HepG2 (cell line): ENCODE data around the gene LAMB4. TPM values are rescaled to one million over a fixed set of nuclear protein-coding genes. Genes with fewer than 3 reads are reported as not detected.

Experiments
- ATAC-seq: fragments of 200-7000 bp; cut with Tn5 transposase; 3 replicates; pipeline ENCODE4 v1.9.1; 2020; ENCODE audit warnings: mild to moderate bottlenecking, moderate library complexity
- BruUV-seq: library from RNA; stranded (reverse); fragments of 400-500 nt; replicated peaks from 2 replicates; lab custom pipeline; 2021; lab: Mats Ljungman, UMichigan
- CTCF ChIA-PET: fragments of 300-600 bp; formaldehyde crosslinking; extraction: SDS; loops from one replicate; lab custom pipeline; 2021; ENCODE audit warnings: low total read pairs, inconsistent platforms, low intra/inter-chr PET ratio; lab: Yijun Ruan, JAX
- POLR2A ChIA-PET: fragments of 350-600 bp; sonication (Branson Sonifier 250); formaldehyde crosslinking; loops from one replicate; lab custom pipeline; 2020; ENCODE audit warnings: antibody characterized with exemption, inconsistent platforms; lab: Yijun Ruan, JAX
- DNase-seq: peaks from one replicate; pipeline ENCODE4 v3.0.0-alpha.2; 2015; ENCODE audit warnings: low spot score
- FAIRE-seq: peaks from 3 replicates; lab custom pipeline; 2011; peaks lifted over from hg19 to GRCh38; lab: Jason Lieb, UNC
- H2AFZ ChIP-seq: one replicate; pipeline ENCODE4 v1.6.1; 2011; ENCODE audit warnings: low read length, inconsistent platforms
- H3K27ac ChIP-seq: fragments of 300-600 bp; 3 replicates; pipeline ENCODE4 v1.8.0; 2011; ENCODE audit warnings: mixed run types, mild to moderate bottlenecking, mixed read lengths, low read length, inconsistent platforms; ENCODE audit not compliant: insufficient read depth; ENCODE audit errors: extremely low read length
- H3K27me3 ChIP-seq, 2 experiments: fragments of 200-600 bp in 1 of 2; 2 replicates in 1 of 2; 3 replicates in 1 of 2; pipeline versions ENCODE4 v1.6.0 to v1.8.0; 2011; ENCODE audit warnings: low read length in 2 of 2, mild to moderate bottlenecking in 2 of 2, moderate library complexity in 2 of 2, inconsistent platforms in 1 of 2; ENCODE audit not compliant: insufficient read depth in 2 of 2, control insufficient read depth in 1 of 2
- H3K36me3 ChIP-seq, 2 experiments: fragments of 200-600 bp in 1 of 2; replicated peaks in 1 of 2; 2 replicates in 1 of 2; 3 replicates in 1 of 2; pipeline versions ENCODE4 v1.5.1 to v1.8.0; 2011; ENCODE audit warnings: low read length in 2 of 2, inconsistent platforms in 1 of 2; ENCODE audit not compliant: insufficient read depth in 2 of 2, control insufficient read depth in 1 of 2
- H3K4me1 ChIP-seq: 2 replicates; pipeline ENCODE4 v1.5.1; 2012; ENCODE audit warnings: low read length, inconsistent platforms; ENCODE audit not compliant: insufficient read depth
- H3K4me2 ChIP-seq: 2 replicates; pipeline ENCODE4 v1.6.0; 2011; ENCODE audit warnings: low read depth, low read length, inconsistent platforms
- H3K4me3 ChIP-seq, 3 experiments: fragments of 200-600 bp in 1 of 3; sonication (generic), shearing (Covaris generic) in 1 of 3; replicated peaks in 1 of 3; 2 replicates each; pipeline ENCODE4 v1.5.1; 2011 to 2016; ENCODE audit warnings: low read length in 3 of 3, inconsistent platforms in 2 of 3, low read depth in 2 of 3, mild to moderate bottlenecking in 2 of 3, control low read depth in 1 of 3, mixed read lengths in 1 of 3; ENCODE audit not compliant: insufficient read depth in 1 of 3
- H3K79me2 ChIP-seq: one replicate; pipeline ENCODE4 v1.6.1; 2011; ENCODE audit warnings: low read length, inconsistent platforms; ENCODE audit not compliant: insufficient read depth
- H3K9ac ChIP-seq: 2 replicates; pipeline ENCODE4 v1.6.0; 2011; ENCODE audit warnings: mild to moderate bottlenecking, low read depth, low read length, inconsistent platforms; ENCODE audit not compliant: insufficient read depth
- H3K9me3 ChIP-seq: 2 replicates; pipeline ENCODE4 v1.5.1; 2012; ENCODE audit warnings: mild to moderate bottlenecking, low read length
- H4K20me1 ChIP-seq: 2 replicates; pipeline ENCODE4 v1.6.0; 2011; ENCODE audit warnings: inconsistent platforms, mild to moderate bottlenecking, low read length, moderate library complexity; ENCODE audit not compliant: insufficient read depth
- ASH2L ChIP-seq: fragments of 300-600, 200-600 bp; sonication (generic); IDR thresholded peaks from 2 replicates; pipeline ENCODE4 v1.7.0; 2017; ENCODE audit warnings: low read depth, mild to moderate bottlenecking, moderate library complexity, mixed read lengths, low read length; ENCODE audit not compliant: insufficient read length
- ATF7-NPFF ChIP-seq: sonication (generic); formaldehyde crosslinking; IDR thresholded peaks from 2 replicates; pipeline ENCODE4 v1.8.1; 2023; ENCODE audit warnings: mild to moderate bottlenecking, low read depth, missing genetic modification reagents, moderate library complexity
- ELF4 ChIP-seq: sonication (generic); formaldehyde crosslinking; IDR thresholded peaks from 2 replicates; pipeline ENCODE4 v1.5.0; 2020; ENCODE audit warnings: missing genetic modification reagents, mild to moderate bottlenecking, moderate library complexity, borderline replicate concordance
- FOXK2 ChIP-seq: fragments of 450-650 bp; IDR thresholded peaks from 2 replicates; pipeline ENCODE4 v1.6.1; 2016
- MIXL1 ChIP-seq: IDR thresholded peaks from 2 replicates; pipeline ENCODE4 v1.6.1; 2016
- POLR2G ChIP-seq: fragments of 200-400 bp; formaldehyde crosslinking; IDR thresholded peaks from 2 replicates; pipeline ENCODE4 v1.6.1; 2018; ENCODE audit warnings: mild to moderate bottlenecking, low read depth, low read length, moderate library complexity
- TFDP2 ChIP-seq: sonication (generic); formaldehyde crosslinking; IDR thresholded peaks from 2 replicates; pipeline ENCODE4 v1.4.0; 2020; ENCODE audit warnings: missing genetic modification reagents
- TRAFD1 ChIP-seq: sonication (generic); formaldehyde crosslinking; IDR thresholded peaks from 2 replicates; pipeline ENCODE4 v1.5.1; 2020; ENCODE audit warnings: missing genetic modification reagents, mild to moderate bottlenecking, borderline replicate concordance
- ZBTB38 ChIP-seq: sonication (generic); formaldehyde crosslinking; IDR thresholded peaks from 2 replicates; pipeline ENCODE4 v1.5.1; 2020; ENCODE audit warnings: mild to moderate bottlenecking, missing genetic modification reagents
- ZNF510 ChIP-seq: sonication (generic); formaldehyde crosslinking; IDR thresholded peaks from 2 replicates; pipeline ENCODE4 v1.4.0; 2020; ENCODE audit warnings: low read depth, mild to moderate bottlenecking, missing genetic modification reagents
- ZNF792 ChIP-seq: IDR thresholded peaks from 2 replicates; pipeline ENCODE4 v1.6.1; 2016
- WGBS: methylation state at CpG from one replicate; pipeline ENCODE4 v1.1.6; 2017; ENCODE audit warnings: low lambda C conversion rate; 5-methylcytosine and 5-hydroxymethylcytosine counted together
- in situ Hi-C: cut with HindIII; loops from 2 replicates; pipeline ENCODE4 v1.10.0; 2017; ENCODE audit warnings: low pct_unique_long_range_greater_than_20kb; ENCODE audit not compliant: extremely low pct_ligation_motif_present
- intact Hi-C: fragments of 100-400 bp; cut with micrococcal nuclease; formaldehyde crosslinking; loops from one replicate; pipeline ENCODE4 v1.10.0; 2022; ENCODE audit not compliant: unreplicated experiment
- polyA plus RNA-seq, 8 experiments: library from polyadenylated mRNA; depleted of rRNA in 3 of 8; stranded (reverse) in 7 of 8; unstranded in 1 of 8; fragments of >200 nt; fragmentation: Illumina TruSeq in 4 of 8; extraction: Trizol in 4 of 8; gene quantifications; 2 replicates each; pipeline versions ENCODE4 v1.2.1 to v1.2.3, GENCODE V29; 2011 to 2016; ENCODE audit warnings: low read depth in 4 of 8, missing spikeins in 1 of 8, mixed read lengths in 1 of 8; ENCODE audit not compliant: insufficient read depth in 1 of 8
- total RNA-seq, 5 experiments: library from RNA; depleted of rRNA; stranded (reverse); fragments of >200 nt; fragmentation: Illumina TruSeq; extraction: Trizol; gene quantifications; 2 replicates each; pipeline ENCODE4 v1.2.3, GENCODE V29; 2016; ENCODE audit warnings: low read depth in 1 of 5
- TF ChIP-seq, protein P1 (sequence below): sonication (generic); formaldehyde crosslinking; IDR thresholded peaks from 2 replicates; pipeline ENCODE4 v1.5.0; 2020; ENCODE audit warnings: mild to moderate bottlenecking, missing genetic modification reagents
- TF ChIP-seq, protein P2 (sequence below): sonication (generic); formaldehyde crosslinking; IDR thresholded peaks from 2 replicates; pipeline ENCODE4 v1.8.0; 2022; ENCODE audit warnings: missing genetic modification reagents, low read depth, mild to moderate bottlenecking, borderline replicate concordance

Gene LAMB4
- total and polyA plus RNA-seq, 2 of the 13 experiments (the other 11 are each of a cell fraction or from before 2014, with no cell fraction given): 0.05 TPM; not detected in 1

GRCh38 chr7:107978815-107979408, 151.2 kb downstream of the LAMB4 start:
- ChIA-PET POLR2A (no interaction called here), CTCF (no interaction called here)
- TF ChIP-seq ZBTB38 (CRISPR knock-in tag): no peak
- TF ChIP-seq MIXL1 (CRISPR knock-in tag): no peak
- TF ChIP-seq ASH2L: no peak
- TF ChIP-seq, protein P1, sequence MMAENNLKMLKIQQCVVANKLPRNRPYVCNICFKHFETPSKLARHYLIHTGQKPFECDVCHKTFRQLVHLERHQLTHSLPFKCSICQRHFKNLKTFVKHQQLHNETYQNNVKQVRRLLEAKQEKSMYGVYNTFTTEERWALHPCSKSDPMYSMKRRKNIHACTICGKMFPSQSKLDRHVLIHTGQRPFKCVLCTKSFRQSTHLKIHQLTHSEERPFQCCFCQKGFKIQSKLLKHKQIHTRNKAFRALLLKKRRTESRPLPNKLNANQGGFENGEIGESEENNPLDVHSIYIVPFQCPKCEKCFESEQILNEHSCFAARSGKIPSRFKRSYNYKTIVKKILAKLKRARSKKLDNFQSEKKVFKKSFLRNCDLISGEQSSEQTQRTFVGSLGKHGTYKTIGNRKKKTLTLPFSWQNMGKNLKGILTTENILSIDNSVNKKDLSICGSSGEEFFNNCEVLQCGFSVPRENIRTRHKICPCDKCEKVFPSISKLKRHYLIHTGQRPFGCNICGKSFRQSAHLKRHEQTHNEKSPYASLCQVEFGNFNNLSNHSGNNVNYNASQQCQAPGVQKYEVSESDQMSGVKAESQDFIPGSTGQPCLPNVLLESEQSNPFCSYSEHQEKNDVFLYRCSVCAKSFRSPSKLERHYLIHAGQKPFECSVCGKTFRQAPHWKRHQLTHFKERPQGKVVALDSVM (CRISPR knock-in tag): no peak
- Histone ChIP-seq H3K4me3 (no peak overlapping the region), H4K20me1 (no peaks in the 10 kb centered on the region), H3K9me3 (no peaks in the 10 kb centered on the region), H3K27ac (no peak overlapping the region), H3K9ac (no peak overlapping the region), H3K4me1 (peaks cover 4% of the 10 kb centered on the region; the same call in 1 of the 2 replicates), H3K27me3 (no peaks in the 10 kb centered on the region), H3K79me2 (no peaks in the 10 kb centered on the region), H3K36me3 (peaks cover 28 to 80% of the 10 kb centered on the region in 2 experiments), H3K4me2 (no peak overlapping the region), H2AFZ (no peak overlapping the region)
- FAIRE-seq (no peak), ATAC-seq (no peak), DNase-seq (no peak)
- intact Hi-C loops: no loop called here
- WGBS: over 99% methylated on average over 5 of the region's 5 CpGs
- no TSS peak for BruUV-seq
- in situ Hi-C loops: no loop called here

DNA sequence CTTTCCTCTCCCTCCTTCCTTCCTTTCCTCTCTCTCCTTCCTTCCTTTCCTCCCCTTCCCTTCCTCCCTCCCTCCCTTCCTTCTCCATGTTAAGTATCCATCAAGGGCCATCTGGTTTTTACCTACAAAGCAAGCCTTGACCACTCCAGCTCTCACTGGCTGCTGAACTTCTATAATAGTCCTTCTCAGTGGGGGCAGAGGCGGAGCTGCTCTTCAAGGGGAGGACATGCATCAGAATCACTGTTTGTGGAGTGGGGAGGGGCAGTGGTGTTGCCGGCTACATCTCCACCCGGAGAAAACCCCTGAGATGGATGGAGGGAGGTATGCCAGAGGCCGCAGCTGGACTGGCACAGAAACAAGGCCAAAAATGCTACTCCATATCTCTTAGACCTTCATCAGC, 153.1 kb downstream of the LAMB4 start:
- FAIRE-seq: no peak
- WGBS: 97% methylated on average over 4 of the region's 4 CpGs
- no peaks in the 10 kb centered on the region for H3K79me2 ChIP-seq
- no peak overlapping the region for H3K4me2 ChIP-seq
- H3K9me3 ChIP-seq: no peaks in the 10 kb centered on the region
- ChIA-PET CTCF (no interaction called here), POLR2A (no interaction called here)
- H3K4me3 ChIP-seq: no peak overlapping the region
- H3K27me3 ChIP-seq: no peaks in the 10 kb centered on the region
- no peak overlapping the region for H3K9ac ChIP-seq
- H2AFZ ChIP-seq: no peak overlapping the region
- no peak for DNase-seq
- no peak for ATAC-seq
- in situ Hi-C loops (no loop called here), intact Hi-C loops (no loop called here)
- BruUV-seq: no TSS peak
- no peaks in the 10 kb centered on the region for H4K20me1 ChIP-seq
- H3K36me3 ChIP-seq: peaks cover 27 to 75% of the 10 kb centered on the region in 2 experiments
- H3K27ac ChIP-seq: no peak overlapping the region
- H3K4me1 ChIP-seq: peaks cover 17% of the 10 kb centered on the region
- no peak for TF ChIP-seq ZNF792
- no peak for TF ChIP-seq POLR2G
- no peak for TF ChIP-seq ELF4 (CRISPR knock-in tag)
- TF ChIP-seq TFDP2 (CRISPR knock-in tag): no peak
- TF ChIP-seq TRAFD1 (CRISPR knock-in tag): no peak
- TF ChIP-seq FOXK2: no peak
- TF ChIP-seq ATF7-NPFF (CRISPR knock-in tag): no peak
- TF ChIP-seq, protein P2, sequence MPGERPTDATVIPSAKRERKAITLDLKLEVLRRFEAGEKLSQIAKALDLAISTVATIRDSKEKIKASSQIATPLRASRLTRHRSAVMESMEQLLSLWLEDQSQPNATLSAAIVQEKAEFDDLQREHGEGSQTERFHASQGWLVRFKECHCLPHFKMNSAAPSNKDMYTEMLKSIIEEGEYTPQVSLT (CRISPR knock-in tag): no peak
- no peak for TF ChIP-seq ZNF510
